Body of pancreas (tissue), 4 donors: ENCODE results near the gene TMEM170B.

Experiments used
- POLR2A ChIP-seq, 3 donors: fragments of 450-650 bp; IDR thresholded peaks; one replicate each; pipeline ENCODE4 v1.6.1; 2016; ENCODE audit warnings: antibody characterized with exemption in 3 of 3, mild to moderate bottlenecking in 2 of 3
- TF ChIP-seq, protein P1 (sequence below), 7 experiments: fragments of 450-650 bp in 4 of 7; fragments of 200-600 bp in 3 of 7; sonication (generic) in 3 of 7; IDR thresholded peaks; one replicate each; pipeline ENCODE4 v1.5.1; 2016 to 2019; ENCODE audit warnings: antibody characterized with exemption in 7 of 7

DNA sequence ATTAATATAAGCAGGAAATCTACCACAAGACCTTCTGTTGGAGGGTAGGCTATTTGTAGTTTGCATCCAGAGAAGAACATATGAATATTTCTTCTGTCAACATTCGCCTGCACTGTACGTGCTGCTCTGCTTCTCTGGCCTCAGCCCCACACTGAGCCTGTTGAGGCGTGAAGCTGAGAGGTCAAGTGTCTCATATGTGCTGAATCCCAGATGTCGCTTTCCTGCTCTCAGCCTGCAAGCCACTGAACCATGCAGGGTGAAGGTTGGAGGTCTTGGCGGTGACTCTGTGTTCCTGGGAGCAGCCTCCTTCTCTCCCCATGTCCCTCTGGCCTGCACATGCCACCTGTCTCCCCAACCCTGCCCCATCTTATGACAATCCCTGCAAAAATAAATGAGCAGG, 83.6 kb downstream of the TMEM170B start:
- TF ChIP-seq, protein P1, sequence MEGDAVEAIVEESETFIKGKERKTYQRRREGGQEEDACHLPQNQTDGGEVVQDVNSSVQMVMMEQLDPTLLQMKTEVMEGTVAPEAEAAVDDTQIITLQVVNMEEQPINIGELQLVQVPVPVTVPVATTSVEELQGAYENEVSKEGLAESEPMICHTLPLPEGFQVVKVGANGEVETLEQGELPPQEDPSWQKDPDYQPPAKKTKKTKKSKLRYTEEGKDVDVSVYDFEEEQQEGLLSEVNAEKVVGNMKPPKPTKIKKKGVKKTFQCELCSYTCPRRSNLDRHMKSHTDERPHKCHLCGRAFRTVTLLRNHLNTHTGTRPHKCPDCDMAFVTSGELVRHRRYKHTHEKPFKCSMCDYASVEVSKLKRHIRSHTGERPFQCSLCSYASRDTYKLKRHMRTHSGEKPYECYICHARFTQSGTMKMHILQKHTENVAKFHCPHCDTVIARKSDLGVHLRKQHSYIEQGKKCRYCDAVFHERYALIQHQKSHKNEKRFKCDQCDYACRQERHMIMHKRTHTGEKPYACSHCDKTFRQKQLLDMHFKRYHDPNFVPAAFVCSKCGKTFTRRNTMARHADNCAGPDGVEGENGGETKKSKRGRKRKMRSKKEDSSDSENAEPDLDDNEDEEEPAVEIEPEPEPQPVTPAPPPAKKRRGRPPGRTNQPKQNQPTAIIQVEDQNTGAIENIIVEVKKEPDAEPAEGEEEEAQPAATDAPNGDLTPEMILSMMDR (IDR thresholded peaks at IDR 0.05) = no peak
- no peak for TF ChIP-seq POLR2A (IDR thresholded peaks at IDR 0.05)
